HCT116 (cell line): ENCODE data around the gene SHROOM3. TPM values are rescaled to one million over a fixed set of nuclear protein-coding genes. Genes with fewer than 3 reads are reported as not detected.

ENCODE experiments used
- ATAC-seq: fragments of 200-7000 bp; cut with Tn5 transposase; 2 replicates; pipeline ENCODE4 v1.9.1; 2020; ENCODE audit warnings: mild to moderate bottlenecking, moderate library complexity
- BruUV-seq: library from RNA; stranded (reverse); fragments of 400-500 nt; replicated peaks from 2 replicates; lab custom pipeline; 2021; lab: Mats Ljungman, UMichigan
- CTCF ChIA-PET: fragments of 300-600 bp; sonication (Branson Sonifier 250); formaldehyde crosslinking; loops from one replicate; lab custom pipeline; 2021; ENCODE audit warnings: antibody characterized with exemption; lab: Charles Lee
- POLR2A ChIA-PET: fragments of 300-600, 350-600 bp; sonication (Branson Sonifier 250); formaldehyde crosslinking; loops from one replicate; lab custom pipeline; 2021; ENCODE audit warnings: antibody characterized with exemption; lab: Charles Lee
- RAD21 ChIA-PET, 2 experiments: fragments of 300-600 bp; sonication (Branson Sonifier 250); formaldehyde crosslinking; loops; one replicate each; lab custom pipeline; 2023; ENCODE audit warnings: low total read pairs in 2 of 2; ENCODE audit not compliant: uncharacterized antibody in 2 of 2, unreplicated experiment in 2 of 2, low non-redundant PET in 1 of 2; lab: Charles Lee
- DNase-seq: peaks from one replicate; pipeline ENCODE4 v3.0.0-alpha.2; 2010; ENCODE audit warnings: low read depth, low spot score
- H2AFZ ChIP-seq: fragments of 200-600 bp; shearing (Covaris generic), sonication (generic); 2 replicates; pipeline ENCODE4 v1.6.1; 2017; ENCODE audit warnings: low read depth, mixed run types, mixed read lengths, antibody characterized with exemption, low read length; ENCODE audit not compliant: poor library complexity, severe bottlenecking
- H3K27ac ChIP-seq: 2 replicates; pipeline ENCODE4 v1.5.1; 2012; ENCODE audit warnings: low read depth, low read length
- H3K27me3 ChIP-seq: fragments of 200-600 bp; sonication (generic); 2 replicates; pipeline ENCODE4 v1.6.1; 2016; ENCODE audit warnings: mixed run types, low read length, mixed read lengths; ENCODE audit not compliant: insufficient read depth
- H3K36me3 ChIP-seq, 2 experiments: fragments of 200-500 bp in 1 of 2; fragments of 200-600 bp in 1 of 2; sonication (Bioruptor generic) in 1 of 2; sonication (generic) in 1 of 2; 2 replicates each; pipeline versions ENCODE4 v1.5.1 to v1.6.1; 2014 to 2016; ENCODE audit warnings: low read length in 2 of 2, inconsistent platforms in 1 of 2, mixed read lengths in 1 of 2, mixed run types in 1 of 2; ENCODE audit not compliant: insufficient read depth in 2 of 2, control insufficient read depth in 1 of 2
- H3K4me1 ChIP-seq, 2 experiments: fragments of 200-600 bp in 1 of 2; sonication (generic) in 1 of 2; 2 replicates each; pipeline versions ENCODE4 v1.5.1 to v1.6.1; 2012 to 2017; ENCODE audit warnings: low read length in 2 of 2, inconsistent platforms in 1 of 2, mild to moderate bottlenecking in 1 of 2, mixed read lengths in 1 of 2, mixed run types in 1 of 2, moderate library complexity in 1 of 2; ENCODE audit not compliant: insufficient read depth in 2 of 2, control insufficient read depth in 1 of 2
- H3K4me2 ChIP-seq: fragments of 200-600 bp; sonication (generic); 2 replicates; pipeline ENCODE4 v1.6.1; 2017; ENCODE audit warnings: mixed run types, low read length, mixed read lengths
- H3K4me3 ChIP-seq, 2 experiments: fragments of 200-600 bp in 1 of 2; sonication (generic) in 1 of 2; replicated peaks in 1 of 2; 2 replicates each; pipeline ENCODE4 v1.5.1; 2011 to 2016; ENCODE audit warnings: low read length in 2 of 2, control low read depth in 1 of 2, low read depth in 1 of 2, mild to moderate bottlenecking in 1 of 2, mixed read lengths in 1 of 2, mixed run types in 1 of 2
- H3K79me2 ChIP-seq: fragments of 200-600 bp; sonication (generic); 2 replicates; pipeline ENCODE4 v1.6.1; 2017; ENCODE audit warnings: mild to moderate bottlenecking, mixed run types, low read length, moderate library complexity, mixed read lengths; ENCODE audit not compliant: insufficient read depth
- H3K9ac ChIP-seq: fragments of 200-600 bp; sonication (generic); 2 replicates; pipeline ENCODE4 v1.6.1; 2016; ENCODE audit warnings: low read length, mixed read lengths
- H3K9me2 ChIP-seq: fragments of 200-600 bp; sonication (generic), shearing (Covaris generic); 2 replicates; pipeline ENCODE4 v1.6.1; 2017; ENCODE audit warnings: mixed run types, mild to moderate bottlenecking, moderate library complexity; ENCODE audit not compliant: insufficient read depth
- H3K9me3 ChIP-seq, 2 experiments: fragments of 200-500 bp in 1 of 2; fragments of 200-600 bp in 1 of 2; sonication (Bioruptor generic) in 1 of 2; sonication (generic) in 1 of 2; 2 replicates each; pipeline ENCODE4 v1.6.1; 2014 to 2017; ENCODE audit warnings: low read length in 2 of 2, mixed read lengths in 2 of 2, inconsistent platforms in 1 of 2, low read depth in 1 of 2, mild to moderate bottlenecking in 1 of 2, mixed run types in 1 of 2, moderate library complexity in 1 of 2; ENCODE audit not compliant: control insufficient read depth in 1 of 2, insufficient read depth in 1 of 2
- H4K20me1 ChIP-seq: fragments of 200-600 bp; sonication (generic), shearing (Covaris generic); 2 replicates; pipeline ENCODE4 v1.6.1; 2017; ENCODE audit warnings: mixed run types, mild to moderate bottlenecking, moderate library complexity; ENCODE audit not compliant: insufficient read depth
- CBX3 ChIP-seq: IDR thresholded peaks from 2 replicates; pipeline ENCODE4 v1.6.1; 2012; ENCODE audit warnings: low read depth
- CTCF ChIP-seq, 3 experiments: fragments of 200-600 bp in 1 of 3; sonication (generic) in 1 of 3; IDR thresholded peaks in 2 of 3; conservative IDR thresholded peaks in 1 of 3; 2 replicates each; pipeline ENCODE4 v1.5.1; 2012 to 2017; ENCODE audit warnings: low read depth in 2 of 3, low read length in 2 of 3, antibody characterized with exemption in 1 of 3, borderline replicate concordance in 1 of 3, control low read depth in 1 of 3, mild to moderate bottlenecking in 1 of 3, mixed read lengths in 1 of 3, mixed run types in 1 of 3, moderate library complexity in 1 of 3; ENCODE audit not compliant: insufficient read depth in 1 of 3
- EGR1 ChIP-seq: IDR thresholded peaks from 2 replicates; pipeline ENCODE4 v1.6.1; 2012; ENCODE audit warnings: low read depth
- ELF1 ChIP-seq: IDR thresholded peaks from 2 replicates; pipeline ENCODE4 v1.6.1; 2012; ENCODE audit warnings: low read depth, borderline replicate concordance
- EZH2phosphoT487 ChIP-seq: fragments of 200-600 bp; IDR thresholded peaks from 2 replicates; pipeline ENCODE4 v1.6.1; 2018; ENCODE audit warnings: antibody characterized with exemption, borderline replicate concordance
- FOSL1 ChIP-seq: IDR thresholded peaks from 2 replicates; pipeline ENCODE4 v1.6.1; 2012; ENCODE audit warnings: low read depth
- RAD21 ChIP-seq: IDR thresholded peaks from 2 replicates; pipeline ENCODE4 v1.6.1; 2012; ENCODE audit warnings: low read depth, mild to moderate bottlenecking
- REST ChIP-seq: IDR thresholded peaks from 2 replicates; pipeline ENCODE4 v1.6.1; 2012; ENCODE audit warnings: low read depth
- SIN3A ChIP-seq: IDR thresholded peaks from 2 replicates; pipeline ENCODE4 v1.6.1; 2012; ENCODE audit warnings: low read depth
- ZNF274 ChIP-seq: fragments of 200-500 bp; sonication (Bioruptor generic); IDR thresholded peaks from 2 replicates; pipeline ENCODE4 v1.6.1; 2014; ENCODE audit warnings: mild to moderate bottlenecking, low read depth, low read length, inconsistent platforms
- intact Hi-C: fragments of 100-400 bp; cut with micrococcal nuclease; formaldehyde crosslinking; loops from 2 replicates; pipeline ENCODE4 v1.10.0; 2022
- total RNA-seq: library from RNA; stranded (reverse); gene quantifications from one replicate; pipeline ENCODE4 v1.2.1, GENCODE V29; 2021; ENCODE audit not compliant: unreplicated experiment
- TF ChIP-seq, protein P1 (sequence below): IDR thresholded peaks from 2 replicates; pipeline ENCODE4 v1.6.1; 2012
- TF ChIP-seq, protein P2 (sequence below): IDR thresholded peaks from 2 replicates; pipeline ENCODE4 v1.6.1; 2011; ENCODE audit warnings: mild to moderate bottlenecking, low read length, moderate library complexity; ENCODE audit not compliant: insufficient replicate concordance; ENCODE audit errors: extremely low read depth

The SHROOM3 gene
- total RNA-seq, 1 experiment from 2014 or later: 22.5 TPM

DNA sequence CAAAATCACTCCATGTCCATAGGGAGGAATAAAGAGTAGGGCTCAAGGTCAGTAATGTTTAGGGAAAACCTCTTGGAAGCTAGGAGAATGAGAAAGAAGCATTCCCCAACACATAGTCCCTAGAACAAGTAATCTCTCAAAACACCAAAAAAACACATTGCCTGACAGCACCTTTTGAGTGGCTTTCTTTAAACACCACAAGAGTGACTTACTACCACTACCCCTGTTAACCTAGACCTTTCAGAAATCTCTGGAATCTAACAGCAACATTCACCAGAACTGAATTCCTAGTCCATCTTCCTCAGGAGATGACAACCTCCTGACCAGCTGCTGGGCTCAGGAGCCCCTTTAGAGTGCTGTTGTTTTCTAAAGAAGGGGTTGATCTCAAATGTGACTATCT lies 320.7 kb downstream of the SHROOM3 start:
- no peak overlapping the region for H3K4me3 ChIP-seq
- intact Hi-C loops: loop anchor here (10.0 kb wide), 1 partner anchor 449 kb away; no protein-coding TSS in a partner anchor
- peaks cover 21 to 31% of the 10 kb centered on the region in 2 experiments for H3K4me1 ChIP-seq
- peaks cover 0 to 7% of the 10 kb centered on the region in 2 experiments; a peak in 1 of 4 replicates for H3K36me3 ChIP-seq
- H3K27me3 ChIP-seq: no peaks in the 10 kb centered on the region
- H3K9me2 ChIP-seq: no peaks in the 10 kb centered on the region
- ChIA-PET POLR2A (no interaction called here), CTCF (no interaction called here), RAD21 (no interaction called here)
- no peak overlapping the region for H2AFZ ChIP-seq
- peaks cover 0 to 6% of the 10 kb centered on the region in 2 experiments; a peak in 1 of 4 replicates for H3K9me3 ChIP-seq
- no TSS peak for BruUV-seq
- DNase-seq (no peak), ATAC-seq (no peak)
- no peak overlapping the region for H3K27ac ChIP-seq
- H3K4me2 ChIP-seq: no peak overlapping the region
- H3K79me2 ChIP-seq: no peaks in the 10 kb centered on the region
- H4K20me1 ChIP-seq: no peaks in the 10 kb centered on the region
- H3K9ac ChIP-seq: no peak overlapping the region
- no peak for TF ChIP-seq REST
- TF ChIP-seq SIN3A: no peak
- TF ChIP-seq RAD21: no peak
- TF ChIP-seq ELF1: no peak
- no peak for TF ChIP-seq CBX3

GRCh38 chr4:76756416-76756815 lies 321.4 kb downstream of the SHROOM3 start:
- peaks cover 0 to 5% of the 10 kb centered on the region in 2 experiments; a peak in 1 of 4 replicates for H3K36me3 ChIP-seq
- H3K9me3 ChIP-seq: peaks cover 0 to 5% of the 10 kb centered on the region in 2 experiments; a peak in 1 of 4 replicates
- ATAC-seq: no peak
- no TSS peak for BruUV-seq
- no peaks in the 10 kb centered on the region for H4K20me1 ChIP-seq
- no peak overlapping the region for H3K4me3 ChIP-seq
- H3K27me3 ChIP-seq: no peaks in the 10 kb centered on the region
- H2AFZ ChIP-seq: no peak overlapping the region
- no peaks in the 10 kb centered on the region for H3K79me2 ChIP-seq
- no peak overlapping the region for H3K4me2 ChIP-seq
- intact Hi-C loops: loop anchor here (10.0 kb wide), 1 partner anchor 448 kb away; no protein-coding TSS in a partner anchor
- no peaks in the 10 kb centered on the region for H3K9me2 ChIP-seq
- H3K9ac ChIP-seq: no peak overlapping the region
- ChIA-PET POLR2A (no interaction called here), RAD21 (no interaction called here), CTCF (no interaction called here)
- no peak overlapping the region for H3K27ac ChIP-seq
- DNase-seq: no peak
- H3K4me1 ChIP-seq: peaks cover 21 to 31% of the 10 kb centered on the region in 2 experiments
- TF ChIP-seq EZH2phosphoT487 (no peak), RAD21 (no peak), FOSL1 (no peak), EGR1 (no peak), CBX3 (no peak), ZNF274 (no peak), CTCF (IDR thresholded peaks at IDR 0.05 in 2 of 3, conservative IDR thresholded peaks at IDR 0.05 in 1 of 3; ENCODE audit: borderline replicate concordance in 1 of 3, insufficient read depth in 1 of 3, low read depth in 2 of 3, low read length in 2 of 3) (no peak)
- TF ChIP-seq, protein P1, sequence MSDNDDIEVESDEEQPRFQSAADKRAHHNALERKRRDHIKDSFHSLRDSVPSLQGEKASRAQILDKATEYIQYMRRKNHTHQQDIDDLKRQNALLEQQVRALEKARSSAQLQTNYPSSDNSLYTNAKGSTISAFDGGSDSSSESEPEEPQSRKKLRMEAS: no peak
- TF ChIP-seq, protein P2, sequence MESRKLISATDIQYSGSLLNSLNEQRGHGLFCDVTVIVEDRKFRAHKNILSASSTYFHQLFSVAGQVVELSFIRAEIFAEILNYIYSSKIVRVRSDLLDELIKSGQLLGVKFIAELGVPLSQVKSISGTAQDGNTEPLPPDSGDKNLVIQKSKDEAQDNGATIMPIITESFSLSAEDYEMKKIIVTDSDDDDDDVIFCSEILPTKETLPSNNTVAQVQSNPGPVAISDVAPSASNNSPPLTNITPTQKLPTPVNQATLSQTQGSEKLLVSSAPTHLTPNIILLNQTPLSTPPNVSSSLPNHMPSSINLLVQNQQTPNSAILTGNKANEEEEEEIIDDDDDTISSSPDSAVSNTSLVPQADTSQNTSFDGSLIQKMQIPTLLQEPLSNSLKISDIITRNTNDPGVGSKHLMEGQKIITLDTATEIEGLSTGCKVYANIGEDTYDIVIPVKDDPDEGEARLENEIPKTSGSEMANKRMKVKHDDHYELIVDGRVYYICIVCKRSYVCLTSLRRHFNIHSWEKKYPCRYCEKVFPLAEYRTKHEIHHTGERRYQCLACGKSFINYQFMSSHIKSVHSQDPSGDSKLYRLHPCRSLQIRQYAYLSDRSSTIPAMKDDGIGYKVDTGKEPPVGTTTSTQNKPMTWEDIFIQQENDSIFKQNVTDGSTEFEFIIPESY: no peak
